Stimulated activated CD8-positive, alpha-beta memory T cell treated with anti-CD3 and anti-CD28 coated beads, Interleukin-7, amount 100 ng/mL, for 1 hour (primary cell): ENCODE results near the gene CDC42.
"Not testable (repeated sequence)": the region's sequence is repeated elsewhere in the genome, so short reads cannot be mapped to it uniquely, and the experiment has no call there.

ENCODE experiments used
- DNase-seq, 2 donors: peaks; one replicate each; pipeline ENCODE4 v3.0.0-alpha.2; 2020; ENCODE audit warnings: low read depth in 2 of 2

The CDC42 gene

DNA sequence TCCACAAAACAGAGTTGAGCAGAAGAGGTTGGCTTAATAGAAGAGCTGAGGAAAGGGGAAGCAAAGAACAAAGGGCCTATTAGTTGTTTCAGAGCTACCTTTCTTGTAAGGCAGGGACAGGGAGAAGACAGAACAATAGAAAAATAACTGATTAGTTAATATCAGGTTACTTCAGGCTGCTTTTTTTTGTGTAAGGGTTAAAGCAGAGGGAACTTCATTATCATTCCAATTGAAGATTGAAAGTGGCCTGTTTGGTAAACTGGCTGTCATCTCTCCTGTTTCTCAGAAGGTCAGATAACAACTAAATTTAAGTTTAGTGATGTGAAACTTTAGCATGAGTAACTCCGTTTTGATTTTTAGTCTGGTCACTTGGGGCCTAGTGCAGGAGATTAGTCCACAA lies 22.3 kb downstream of the CDC42 start:
- DNase-seq = no peak

DNA sequence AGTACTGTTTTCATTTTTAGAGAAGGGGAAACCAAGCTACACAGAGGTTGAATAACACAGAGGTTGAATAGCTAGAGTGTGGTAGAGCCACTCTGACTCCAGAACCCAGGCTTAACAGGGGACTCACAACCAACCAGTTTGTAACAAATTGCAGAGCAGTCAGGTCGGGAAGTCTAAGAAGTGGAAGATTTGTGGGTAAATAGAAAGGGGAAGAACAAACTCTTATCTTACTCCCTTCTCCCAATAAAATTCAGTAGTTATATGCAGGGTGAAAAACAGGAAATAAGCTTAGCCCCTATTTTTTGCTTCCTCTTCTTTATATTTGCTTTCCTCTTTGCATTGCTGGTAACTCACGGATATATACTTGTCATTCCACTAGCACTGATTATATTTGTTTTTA lies 23.2 kb downstream of the CDC42 start:
- DNase-seq = no peak

DNA sequence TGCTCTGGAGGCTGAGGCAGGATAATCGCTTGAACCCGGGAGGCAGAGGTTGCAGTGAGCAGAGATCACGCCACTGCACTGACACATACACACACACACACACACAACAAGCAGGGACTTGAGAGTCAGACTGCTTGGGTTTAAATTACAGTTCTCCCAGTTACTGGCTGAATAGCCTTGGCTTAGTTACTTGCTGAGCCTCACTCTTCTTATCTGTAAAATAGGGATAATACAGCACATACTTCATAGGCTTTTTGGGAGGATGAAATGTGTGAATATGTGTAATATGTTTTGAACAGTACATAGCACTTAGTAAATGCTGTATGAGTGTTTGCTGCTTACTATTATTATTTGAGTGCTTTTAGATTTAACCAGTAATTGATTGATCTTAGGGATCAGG lies 23.8 kb downstream of the CDC42 start:
- no peak for DNase-seq

DNA sequence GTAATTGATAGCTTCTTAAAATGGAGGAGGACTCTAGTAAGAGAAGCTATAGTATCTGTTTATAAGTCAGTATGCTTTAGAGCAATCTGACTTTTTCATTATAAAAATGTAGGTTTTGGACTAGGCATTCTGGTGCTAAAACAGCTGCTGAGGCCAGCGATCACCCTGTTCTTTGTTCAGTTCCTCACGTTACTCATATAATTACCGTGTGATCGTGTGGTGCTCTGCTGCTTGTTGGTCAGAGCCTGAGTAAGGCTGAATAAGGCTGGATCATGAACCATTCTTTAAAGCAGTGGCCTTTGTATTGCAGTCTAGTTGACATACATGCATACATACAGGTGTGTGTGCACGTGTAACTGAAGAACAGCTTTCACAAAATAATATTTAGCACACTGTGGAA lies 25.2 kb downstream of the CDC42 start:
- no peak for DNase-seq

DNA sequence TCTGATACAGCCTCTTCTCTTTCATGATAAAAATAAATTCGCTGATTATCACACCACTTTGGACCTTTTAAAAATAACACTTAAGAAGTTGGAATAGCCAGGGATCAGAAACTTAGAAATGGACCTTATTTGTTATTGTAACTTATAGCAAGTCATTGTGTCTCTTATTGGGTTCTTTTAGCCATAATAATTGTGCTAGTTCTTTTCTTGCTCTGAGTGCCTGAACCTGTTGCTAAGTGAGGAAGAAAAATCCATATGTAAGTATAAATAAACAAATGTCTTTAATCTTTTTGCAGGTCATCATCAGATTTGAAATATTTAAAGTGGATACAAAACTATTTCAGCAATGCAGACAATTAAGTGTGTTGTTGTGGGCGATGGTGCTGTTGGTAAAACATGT lies 25.6 kb downstream of the CDC42 start:
- DNase-seq = no peak

DNA sequence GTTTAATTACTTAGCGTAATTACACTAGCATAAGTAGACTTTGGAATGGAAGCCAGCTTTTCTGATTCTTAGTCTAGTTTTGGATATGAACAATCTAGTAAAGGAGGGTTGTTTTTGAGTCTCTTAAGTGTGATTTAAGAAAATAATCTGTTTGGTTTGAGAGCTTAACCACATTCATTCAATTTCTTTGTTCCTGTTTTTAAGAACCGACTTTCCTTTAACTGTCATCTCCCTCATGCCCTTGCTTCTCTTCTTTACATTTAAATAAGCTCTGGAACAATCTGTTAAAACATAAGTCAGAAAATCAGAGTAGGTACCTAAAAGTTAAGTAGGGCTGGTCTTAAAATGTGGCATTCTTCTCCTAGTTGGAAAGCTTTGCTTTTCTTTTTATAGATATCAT lies 27.7 kb downstream of the CDC42 start:
- no peak for DNase-seq

DNA sequence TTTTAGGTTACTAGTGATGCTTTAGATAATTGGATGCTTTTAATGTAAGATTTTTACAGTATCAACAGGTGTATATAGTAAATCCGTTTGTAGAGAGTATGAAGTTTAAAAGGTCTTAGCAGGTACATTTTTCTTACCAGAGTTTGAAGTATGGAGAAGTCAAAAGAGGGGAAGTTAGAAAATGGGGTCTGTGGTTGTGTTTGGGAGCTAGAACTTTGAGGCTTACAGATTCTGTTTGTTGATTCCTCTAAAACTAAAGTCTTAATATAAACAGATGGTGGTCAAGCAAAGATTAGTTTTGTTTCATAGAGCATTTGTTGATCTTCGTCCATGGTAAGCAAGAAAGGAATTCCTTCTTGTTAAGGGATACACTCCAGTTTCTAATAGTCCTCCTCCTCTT lies 35.8 kb downstream of the CDC42 start:
- no peak for DNase-seq

DNA sequence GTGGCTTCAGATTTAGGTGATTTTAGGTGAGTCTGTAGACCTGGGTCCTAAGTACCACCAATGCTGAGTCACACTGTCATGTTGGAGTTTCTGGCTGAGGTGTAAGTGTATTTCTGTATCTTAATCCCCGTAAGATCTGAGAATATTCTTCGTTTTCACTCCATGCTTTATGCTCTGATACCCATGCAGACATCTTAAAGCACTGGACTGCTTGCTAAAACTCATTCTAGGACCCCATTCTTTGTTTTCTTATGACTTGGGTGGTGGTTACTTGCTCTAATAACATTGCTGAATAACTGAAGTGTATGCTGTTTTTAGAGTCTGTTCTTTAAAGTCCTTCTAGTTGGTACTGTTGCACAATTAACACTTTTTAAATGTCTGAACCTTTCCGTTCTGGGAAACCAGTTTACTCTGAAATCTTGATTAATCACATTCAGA lies 36.6 kb downstream of the CDC42 start:
- DNase-seq = no peak

DNA sequence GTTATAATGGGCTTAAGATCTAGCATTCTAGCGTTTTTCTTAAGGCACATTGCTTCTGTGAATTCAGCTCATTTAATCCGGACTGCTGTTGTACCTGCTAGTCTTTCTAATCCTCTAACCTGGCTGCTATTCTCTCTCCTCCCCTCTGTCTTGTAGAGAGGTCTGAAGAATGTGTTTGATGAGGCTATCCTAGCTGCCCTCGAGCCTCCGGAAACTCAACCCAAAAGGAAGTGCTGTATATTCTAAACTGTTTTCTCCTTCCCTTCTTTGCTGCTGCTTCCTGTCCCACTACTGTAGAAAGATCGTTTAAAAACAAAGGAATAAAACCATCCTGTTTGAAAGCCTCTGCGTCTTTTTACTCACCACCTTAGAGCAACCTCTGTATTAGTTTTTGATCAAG lies 37.3 kb downstream of the CDC42 start:
- DNase-seq = no peak

DNA sequence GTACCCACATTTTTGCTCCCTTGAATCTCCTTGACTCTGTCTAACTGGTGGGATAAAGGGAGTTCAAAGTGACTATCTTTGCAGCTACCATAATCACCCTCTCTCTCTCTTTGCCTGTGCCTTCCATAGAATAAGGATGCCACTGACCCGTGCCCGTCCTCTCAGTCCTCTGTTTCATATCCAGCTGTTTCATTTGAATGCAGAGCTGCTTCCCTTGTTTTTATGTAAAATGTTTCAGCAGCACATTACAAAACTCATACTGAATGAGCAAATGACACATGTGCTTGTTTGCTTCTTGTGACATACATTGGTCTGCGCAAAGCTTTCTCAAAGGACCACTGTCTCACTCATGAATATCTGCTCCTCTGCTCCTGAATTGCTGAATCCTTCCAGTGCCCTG lies 38.4 kb downstream of the CDC42 start:
- DNase-seq = no peak

DNA sequence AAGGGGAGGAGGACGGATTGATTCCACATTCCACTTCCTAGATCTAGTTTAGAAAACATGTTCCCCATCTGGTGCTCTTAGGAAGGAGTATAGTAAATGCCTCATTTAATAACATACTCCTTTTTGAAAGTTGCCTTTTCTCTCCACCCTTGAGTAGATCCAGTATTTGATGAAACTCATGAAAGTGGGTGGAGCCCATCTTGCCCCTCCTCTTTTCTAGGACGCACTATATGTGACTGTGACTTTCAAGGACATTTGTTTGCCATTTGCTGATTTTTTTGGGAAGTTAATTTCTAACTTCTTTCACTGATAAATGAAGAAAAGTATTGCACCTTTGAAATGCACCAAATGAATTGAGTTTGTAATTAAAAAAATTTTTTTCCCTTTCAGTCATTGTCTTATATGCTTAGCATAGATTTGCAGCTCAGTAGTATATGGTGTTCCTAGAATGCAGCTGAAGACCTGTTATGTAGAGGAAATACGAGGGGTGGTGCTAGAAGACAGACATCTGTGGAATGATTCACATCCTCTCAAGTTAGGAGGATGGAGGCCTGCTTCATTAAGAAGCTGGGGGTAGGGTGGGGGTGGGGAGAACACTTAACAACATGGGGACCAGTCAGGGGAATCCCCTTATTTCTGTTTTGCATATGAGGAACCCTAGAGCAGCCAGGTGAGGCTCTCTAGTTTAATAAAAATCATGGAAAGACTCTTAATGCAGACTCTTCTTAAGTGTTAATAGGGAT lies 39.7 kb downstream of the CDC42 start:
- DNase-seq = not testable (repeated sequence)

DNA sequence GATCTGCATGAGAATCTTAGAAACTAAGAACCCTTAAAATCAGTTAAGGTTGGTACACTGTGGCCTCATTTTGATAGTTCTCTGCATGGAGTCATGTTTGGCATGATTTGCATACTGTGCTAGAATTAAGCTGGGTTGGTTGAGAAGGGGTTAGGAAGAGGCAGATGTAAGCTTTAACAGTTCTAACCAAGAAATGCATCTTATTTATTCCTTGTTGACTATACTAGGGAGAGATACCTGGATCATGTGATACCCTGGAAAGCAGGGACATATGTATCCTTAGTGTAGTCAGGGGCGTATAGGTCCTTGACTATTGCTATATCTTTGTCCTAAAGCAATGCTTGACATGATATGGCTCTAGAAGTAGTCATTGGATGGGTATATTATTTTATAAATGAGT lies 41.0 kb downstream of the CDC42 start:
- DNase-seq = no peak

DNA sequence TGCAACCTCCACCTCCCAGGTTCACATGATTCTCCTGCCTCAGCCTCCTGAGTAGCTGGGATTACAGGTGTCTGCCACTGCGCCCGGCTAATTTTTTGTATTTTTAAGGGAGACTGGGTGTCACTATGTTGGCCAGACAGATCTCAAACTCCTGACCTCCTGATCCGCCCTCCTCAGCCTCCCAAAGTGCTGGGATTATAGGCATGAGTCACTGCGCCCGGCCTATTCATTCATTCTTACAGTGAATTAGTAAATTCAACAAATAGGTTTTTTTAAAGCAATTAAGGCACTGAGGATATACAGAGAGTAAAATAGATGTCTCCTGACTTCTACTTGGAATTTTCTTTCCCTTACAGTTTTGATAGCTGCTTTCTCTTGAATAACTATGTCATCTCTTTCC lies 43.5 kb downstream of the CDC42 start:
- no peak for DNase-seq

DNA sequence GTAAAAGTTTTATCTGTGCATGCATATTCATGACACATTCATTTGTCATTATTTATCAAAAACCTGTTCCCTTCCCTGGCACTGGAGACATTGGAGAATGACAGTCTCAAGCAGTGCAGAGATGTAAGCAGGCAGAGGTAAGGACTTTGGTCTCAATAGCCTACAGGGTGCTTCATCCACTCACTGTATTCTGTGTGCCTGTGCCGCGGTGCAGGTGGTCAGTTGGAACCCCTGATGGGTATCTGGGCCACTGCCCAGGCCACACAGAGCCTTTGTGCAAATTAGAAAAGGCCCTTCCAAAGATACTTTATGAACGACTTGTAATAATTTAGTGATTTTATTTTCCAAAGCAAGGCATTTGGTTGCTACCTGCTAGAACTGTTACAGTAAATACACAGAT lies 44.0 kb downstream of the CDC42 start:
- DNase-seq = no peak

DNA sequence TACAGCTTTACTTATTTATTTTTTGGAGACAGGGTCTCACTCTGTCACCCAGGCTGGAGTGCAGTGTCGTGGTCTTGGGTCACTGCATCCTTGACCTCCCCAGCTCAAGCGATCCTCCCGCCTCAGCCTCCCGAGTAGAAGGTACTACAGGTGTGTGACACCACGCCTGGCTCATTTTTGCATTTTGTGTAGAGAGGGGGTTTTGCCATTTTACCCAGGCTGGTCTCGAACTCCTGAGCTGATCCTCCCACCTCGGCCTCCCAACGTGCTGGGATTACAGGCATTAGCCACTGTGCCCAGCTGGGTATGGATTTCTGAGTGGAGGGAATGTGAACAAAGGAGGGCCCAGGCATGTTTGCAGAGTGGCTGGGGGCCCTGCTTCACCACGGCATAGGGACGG lies 46.2 kb downstream of the CDC42 start:
- no peak for DNase-seq

DNA sequence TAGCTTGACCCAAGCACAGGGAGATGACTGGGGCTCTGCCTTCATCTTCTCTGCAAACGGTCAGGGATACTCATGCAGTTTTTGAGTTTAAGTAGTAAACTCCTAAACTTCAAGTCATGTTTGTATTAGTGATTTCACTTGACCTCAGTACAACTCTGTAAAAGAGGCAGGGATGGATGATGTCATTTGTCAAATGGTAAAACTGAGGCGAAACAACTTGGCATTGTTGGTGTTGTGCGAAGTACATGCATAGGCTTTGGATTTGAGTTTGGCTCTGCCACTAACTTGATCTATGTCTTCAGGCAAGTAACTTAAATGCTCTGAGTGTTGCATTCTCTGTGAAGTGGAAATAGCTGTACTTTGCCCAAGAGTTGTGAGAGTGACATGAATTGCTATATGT lies 47.7 kb downstream of the CDC42 start:
- DNase-seq = no peak

DNA sequence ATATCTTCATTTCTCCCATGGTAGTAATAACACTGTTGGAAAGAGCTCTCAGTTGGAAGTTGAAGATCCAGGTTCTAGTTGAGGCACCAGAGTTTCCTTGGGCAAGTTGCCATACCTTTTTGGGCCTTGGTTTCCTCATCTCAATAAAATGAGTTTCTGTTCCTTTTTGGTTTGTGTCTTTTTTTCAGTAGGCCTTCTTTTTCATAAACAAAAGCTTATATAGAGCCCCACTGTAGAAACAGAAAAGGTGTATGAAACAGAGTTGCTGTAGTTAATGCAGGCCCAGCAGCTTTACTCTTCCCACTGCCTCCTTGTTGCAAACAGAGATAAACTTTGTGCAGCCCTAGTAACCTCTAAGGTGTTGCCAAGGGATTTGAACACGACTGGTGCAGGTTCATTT lies 48.7 kb downstream of the CDC42 start:
- DNase-seq = no peak

DNA sequence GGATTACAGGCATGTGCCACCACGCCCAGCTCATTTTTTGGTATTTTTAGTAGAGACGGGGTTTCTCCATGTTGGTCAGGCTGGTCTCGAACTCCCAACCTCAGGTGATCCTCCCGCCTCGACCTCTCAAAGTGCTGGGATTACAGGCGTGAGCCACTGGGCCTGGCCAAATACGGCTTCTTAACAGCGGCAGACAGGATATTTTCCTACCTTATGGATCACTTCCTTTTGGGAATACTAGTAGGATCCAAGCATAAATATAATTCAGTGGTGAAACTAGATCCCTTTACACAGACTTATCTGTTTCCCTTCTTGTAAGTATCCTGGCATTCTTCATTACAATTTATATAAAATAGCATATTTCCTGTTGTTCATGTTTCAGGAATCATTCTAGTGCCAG lies 49.5 kb downstream of the CDC42 start:
- DNase-seq = no peak

DNA sequence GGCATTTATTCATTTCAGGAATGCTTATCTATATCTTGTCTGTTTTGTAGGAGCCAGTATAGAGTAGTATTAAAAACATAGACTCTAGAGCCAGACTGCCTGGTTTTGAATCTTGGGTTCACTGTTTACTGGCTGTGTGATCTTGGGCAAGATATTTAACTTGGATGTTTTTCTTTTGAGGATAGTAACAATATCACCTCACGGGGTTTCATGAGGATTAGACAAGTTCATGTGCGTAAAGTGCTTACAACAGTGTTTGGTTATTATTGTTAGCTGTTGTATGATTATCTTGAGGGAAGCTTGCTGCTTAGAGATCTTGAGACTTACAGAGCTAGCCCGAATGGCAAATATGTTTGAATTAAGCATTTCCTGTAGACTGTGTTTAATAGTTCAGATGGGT lies 50.2 kb downstream of the CDC42 start:
- no peak for DNase-seq

DNA sequence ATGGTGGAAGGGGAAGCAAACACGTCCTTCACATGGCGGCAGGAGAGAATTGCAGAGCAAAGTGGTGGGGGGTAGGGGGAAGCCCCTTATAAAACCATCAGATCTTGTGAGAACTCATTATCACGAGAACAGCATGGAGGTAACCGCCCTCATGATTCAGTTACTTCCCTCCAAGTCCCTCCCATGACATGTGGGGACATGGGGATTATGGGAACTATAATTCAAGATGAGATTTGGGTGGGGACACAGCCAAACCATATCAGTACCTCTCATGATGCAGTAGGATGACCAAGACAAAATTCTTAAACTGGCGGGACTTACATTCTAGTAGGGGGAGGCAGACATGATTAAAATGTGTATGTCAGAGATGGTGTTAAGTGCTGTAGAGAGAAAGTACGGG lies 51.6 kb downstream of the CDC42 start:
- DNase-seq = no peak

DNA sequence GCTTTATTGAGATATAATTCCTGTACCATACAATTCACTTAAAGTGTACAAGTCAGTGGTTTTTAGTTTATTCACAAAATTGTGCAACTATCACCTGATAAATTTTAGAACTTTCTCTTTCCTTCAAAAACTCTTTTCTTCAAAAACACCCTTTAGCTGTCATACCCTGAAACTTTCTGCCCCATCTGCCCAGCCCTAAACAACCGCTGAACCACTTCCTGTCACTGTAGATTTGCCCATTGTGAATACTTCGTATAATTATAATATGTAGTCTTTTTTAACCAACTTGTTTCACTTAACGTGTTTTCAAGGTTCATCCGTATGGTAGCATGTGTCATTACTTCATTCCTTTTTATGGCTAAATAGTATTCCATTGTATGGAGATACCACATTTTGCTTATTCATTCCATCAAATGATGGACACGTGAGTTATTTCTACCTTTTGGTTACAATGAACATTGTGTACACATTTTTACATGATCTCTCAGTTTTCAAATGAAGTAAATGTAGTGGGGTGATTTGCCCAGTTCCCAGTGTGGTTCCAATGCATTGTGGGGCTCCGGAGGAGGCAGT lies 52.4 kb downstream of the CDC42 start:
- DNase-seq = no peak

DNA sequence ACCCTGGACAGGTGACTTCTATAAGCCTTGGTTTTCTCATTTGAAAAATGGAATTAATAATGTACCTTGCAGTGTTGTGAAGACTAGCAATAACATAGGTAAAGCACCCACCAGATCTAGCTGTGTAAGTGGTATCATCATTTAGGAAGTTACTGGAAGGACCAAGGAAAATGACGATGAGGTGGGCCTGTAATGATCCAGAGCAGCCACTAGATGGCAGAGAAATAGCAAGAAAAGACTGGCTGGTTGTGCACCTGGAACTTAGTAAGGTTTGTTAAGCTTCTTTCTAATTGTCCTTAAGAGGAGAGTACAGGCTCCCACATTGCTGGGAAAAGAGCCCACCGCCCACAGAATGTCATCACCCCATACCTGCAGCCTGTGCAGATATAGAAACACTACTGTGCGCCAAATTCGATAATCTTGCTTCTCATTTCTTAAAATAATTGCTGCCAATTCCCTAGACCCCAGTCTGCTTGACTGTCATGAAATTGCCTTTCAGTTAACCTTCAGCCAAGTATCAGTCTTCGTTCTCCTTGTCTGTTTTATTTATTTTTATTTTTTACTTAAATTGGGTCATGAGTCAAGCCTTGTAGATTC lies 53.2 kb downstream of the CDC42 start:
- DNase-seq = no peak

DNA sequence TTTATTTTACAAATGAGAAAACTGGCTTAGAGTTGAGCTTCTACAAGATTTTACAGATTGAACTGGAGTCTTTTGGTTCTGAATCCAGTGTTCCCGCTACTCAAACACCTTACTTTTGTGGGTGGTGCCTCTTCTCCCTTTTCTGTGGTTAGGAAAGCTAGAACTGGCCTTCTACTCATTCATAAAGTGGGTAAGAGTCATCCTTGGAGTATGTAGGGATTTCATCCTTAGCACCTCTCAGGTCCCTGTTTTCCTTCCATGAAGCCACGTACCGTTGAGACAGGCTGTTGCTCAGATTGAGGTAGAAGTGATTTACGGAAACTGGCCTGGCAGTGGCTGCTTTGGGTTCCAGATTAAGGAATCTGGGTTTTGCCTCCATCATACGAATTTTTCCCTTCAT lies 54.6 kb downstream of the CDC42 start:
- DNase-seq = no peak
